ENCODE measurements around the gene LRP1B. TPM values are rescaled to one million over a fixed set of nuclear protein-coding genes. Genes with fewer than 3 reads are reported as not detected.

The LRP1B gene
- total and polyA plus RNA-seq, 2 of the 8 experiments (the other 6 are each of a cell fraction or from before 2014, with no cell fraction given), result 0.03 TPM; not detected in 1

GRCh38 chr2:140949932-140950331 lies 1180.9 kb downstream of the LRP1B start:
- Histone ChIP-seq H3K14ac (ENCODE audit: insufficient read length) (no peak overlapping the region), H3K4me2 (ENCODE audit: insufficient read depth in 1 of 2, low read depth in 2 of 2, low read length in 2 of 2) (no peak overlapping the region), H3K27ac (ENCODE audit: low read depth, low read length) (no peak overlapping the region), H2BK15ac (ENCODE audit: low read length) (no peak overlapping the region), H3K56ac (replicated peaks; ENCODE audit: insufficient read length, low read depth, low read length) (no peak overlapping the region), H3K4me1 (replicated peaks in 1 of 4; ENCODE audit: control insufficient read depth in 3 of 4, insufficient read depth in 4 of 4, low read length in 3 of 4) (no peaks in the 10 kb centered on the region), H3K9ac (replicated peaks in 1 of 4; ENCODE audit: extremely low read depth in 1 of 4, low read depth in 3 of 4, low read length in 3 of 4) (no peak overlapping the region), H4K91ac (replicated peaks; ENCODE audit: insufficient read length, low read length) (no peak overlapping the region), H2BK12ac (ENCODE audit: low read depth, low read length) (no peak overlapping the region), H3K23ac (ENCODE audit: insufficient read length) (no peak overlapping the region), H4K8ac (ENCODE audit: extremely low read depth, insufficient read depth, low read length) (no peak overlapping the region), H3K27me3 (replicated peaks in 1 of 4; ENCODE audit: control insufficient read depth in 3 of 4, extremely low read depth in 1 of 4, insufficient read depth in 3 of 4, low read length in 3 of 4) (no peaks in the 10 kb centered on the region), H3K79me1 (ENCODE audit: low read depth, low read length) (no peaks in the 10 kb centered on the region), H4K5ac (ENCODE audit: insufficient read length, low read depth, low read length) (no peak overlapping the region), H3K36me3 (ENCODE audit: control insufficient read depth in 2 of 4, insufficient read depth in 4 of 4, low read length in 3 of 4) (no peaks in the 10 kb centered on the region), H3K9me3 (ENCODE audit: insufficient read depth in 2 of 2, low read depth in 1 of 2, low read length in 1 of 2) (no peaks in the 10 kb centered on the region), H4K20me1 (replicated peaks in 1 of 2; ENCODE audit: control insufficient read depth in 1 of 2, insufficient read depth in 2 of 2, low read length in 2 of 2) (no peaks in the 10 kb centered on the region), H2BK20ac (ENCODE audit: low read length) (no peak overlapping the region), H3K4ac (replicated peaks; ENCODE audit: insufficient read length, low read depth, low read length) (no peak overlapping the region), H2AK5ac (ENCODE audit: low read depth, low read length) (no peak overlapping the region), H2BK120ac (replicated peaks; ENCODE audit: low read depth, low read length) (no peak overlapping the region), H3K23me2 (ENCODE audit: low read depth, low read length) (no peaks in the 10 kb centered on the region), H3K4me3 (ENCODE audit: extremely low read depth in 1 of 4, insufficient read depth in 2 of 4, low read depth in 3 of 4, low read length in 4 of 4) (no peak overlapping the region), H3K79me2 (ENCODE audit: control insufficient read depth in 1 of 2, insufficient read depth in 2 of 2, low read length in 2 of 2) (no peaks in the 10 kb centered on the region), H2BK5ac (ENCODE audit: low read depth, low read length) (no peak overlapping the region), H3K18ac (ENCODE audit: extremely low read depth, low read length) (no peak overlapping the region), H2AFZ (ENCODE audit: low read length) (no peak overlapping the region)
- whole genome bisulfite sequencing, 2 experiments (ENCODE audit: extremely low coverage in 1 of 2, insufficient coverage in 1 of 2, insufficient read length in 1 of 2, insufficient replicate concordance in 2 of 2, low coverage in 1 of 2, low lambda C conversion rate in 2 of 2, missing lambda C conversion rate in 1 of 2), result no CpG with 5 or more reads among the region's 1 CpG
- ChIA-PET CTCF (ENCODE audit: partially characterized antibody) (no interaction called here), POLR2A (ENCODE audit: partially characterized antibody) (no interaction called here)
- DNase-seq (ENCODE audit: low read depth in 1 of 2, low spot score in 2 of 2) (no peak), FAIRE-seq (no peak)
- TF ChIP-seq, protein P1, sequence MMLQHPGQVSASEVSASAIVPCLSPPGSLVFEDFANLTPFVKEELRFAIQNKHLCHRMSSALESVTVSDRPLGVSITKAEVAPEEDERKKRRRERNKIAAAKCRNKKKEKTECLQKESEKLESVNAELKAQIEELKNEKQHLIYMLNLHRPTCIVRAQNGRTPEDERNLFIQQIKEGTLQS (IDR thresholded peaks at IDR 0.05; ENCODE audit: insufficient read depth, low read depth, low read length), result no peak
- no peak for TF ChIP-seq YY1 (IDR thresholded peaks at IDR 0.05; ENCODE audit: low read depth, low read length)
- no peak for TF ChIP-seq ZNF274 (IDR thresholded peaks at IDR 0.05; ENCODE audit: borderline replicate concordance, extremely low read depth, low read length)

Data from H1 (cell line).